Left renal cortex interstitium (tissue), 4 donors: Measurements from ENCODE around the gene TMEM150B. TPM values are rescaled to one million over a fixed set of nuclear protein-coding genes. Genes with fewer than 3 reads are reported as not detected.

Experiments used
- DNase-seq, 4 donors: peaks; one replicate each; pipeline ENCODE4 v3.0.0-alpha.2; 2013; ENCODE audit warnings: low read depth in 4 of 4, low spot score in 2 of 4, missing footprints in 1 of 4
- polyA plus RNA-seq, 4 donors: library from polyadenylated mRNA; unstranded; fragments of 120-200 nt; gene quantifications; one replicate each; pipeline ENCODE4 v1.2.1, GENCODE V29; 2013; ENCODE audit not compliant: insufficient read length in 4 of 4

Gene TMEM150B
- polyA plus RNA-seq, result 1 to 10 TPM; 1.0 to 1.7 (median 1.3) TPM

GRCh38 chr19:55325172-55325571 lies at the start of gene TMEM150B:
Gene TMEM150B (minus strand): TSS chr19:55325341. CDS start chr19:55321036, 4,305 bp downstream.
- DNase-seq, result no peak

- no peak for DNase-seq
These were observed 49.0 kb upstream of the TMEM150B start for GRCh38 chr19:55373993-55374757.

GRCh38 chr19:55373306-55373992 lies 48.3 kb upstream of the TMEM150B start:
- no peak for DNase-seq

GRCh38 chr19:55372316-55373081 lies 47.4 kb upstream of the TMEM150B start:
- DNase-seq, result no peak

- DNase-seq, result no peak
These were observed 45.3 kb upstream of the TMEM150B start, which contains the start of gene IL11 for GRCh38 chr19:55370305-55370988. Gene IL11 (minus strand): TSS chr19:55370463. CDS start chr19:55370310, 153 bp downstream.

GRCh38 chr19:55369653-55370304 lies 44.6 kb upstream of the TMEM150B start:
- DNase-seq, result no peak

- no peak for DNase-seq
These were observed 43.8 kb upstream of the TMEM150B start for GRCh38 chr19:55368701-55369563.

- DNase-seq, result no peak
These were observed 43.0 kb upstream of the TMEM150B start for GRCh38 chr19:55368106-55368505.

GRCh38 chr19:55366790-55367189 lies 41.6 kb upstream of the TMEM150B start:
- DNase-seq, result no peak

GRCh38 chr19:55365964-55366363 lies 40.8 kb upstream of the TMEM150B start:
- DNase-seq, result no peak

- no peak for DNase-seq
These were observed 40.1 kb upstream of the TMEM150B start for GRCh38 chr19:55365245-55365644.

- no peak for DNase-seq
These were observed 38.0 kb upstream of the TMEM150B start, which contains the start of gene GARIN5B for GRCh38 chr19:55362990-55363716. Gene GARIN5B (minus strand): TSS chr19:55363260. CDS start chr19:55363066, 194 bp downstream.

GRCh38 chr19:55362174-55362989 lies 37.2 kb upstream of the TMEM150B start:
- no peak for DNase-seq

GRCh38 chr19:55360902-55361301 lies 35.8 kb upstream of the TMEM150B start:
- no peak for DNase-seq

- DNase-seq, result no peak
These were observed 34.1 kb upstream of the TMEM150B start for GRCh38 chr19:55358943-55359908.

GRCh38 chr19:55358493-55358892 lies 33.4 kb upstream of the TMEM150B start:
- no peak for DNase-seq
